Measurements from ENCODE around the gene TREML4. TPM values are rescaled to one million over a fixed set of nuclear protein-coding genes. Genes with fewer than 3 reads are reported as not detected.

TREML4 gene
- total and polyA plus RNA-seq, 2 donors: 0.03 TPM; not detected in 1

GRCh38 chr6:41194386-41194785 is 33.8 kb upstream of the TREML4 start:
- no peak overlapping the region for H3K4me3 ChIP-seq (ENCODE audit: low read depth, low read length)
- H3K4me1 ChIP-seq (ENCODE audit: insufficient read depth): peaks cover 2% of the 10 kb centered on the region
- no peak overlapping the region for H3K27ac ChIP-seq (ENCODE audit: low read depth)
- WGBS: 96% methylated on average over 3 of the region's 3 CpGs
- no peak for DNase-seq (ENCODE audit: extremely low spot score)
- no peaks in the 10 kb centered on the region for H3K36me3 ChIP-seq (ENCODE audit: insufficient read depth)

GRCh38 chr6:41197234-41197633 is 30.9 kb upstream of the TREML4 start:
- Histone ChIP-seq H3K27ac (ENCODE audit: low read depth) (no peak overlapping the region), H3K4me3 (ENCODE audit: low read depth, low read length) (no peak overlapping the region), H3K4me1 (ENCODE audit: insufficient read depth) (no peaks in the 10 kb centered on the region), H3K36me3 (ENCODE audit: insufficient read depth) (no peaks in the 10 kb centered on the region)
- WGBS: 96% methylated on average over 3 of the region's 3 CpGs
- DNase-seq (ENCODE audit: extremely low spot score): no peak

GRCh38 chr6:41199552-41200246 is 28.4 kb upstream of the TREML4 start:
- DNase-seq (ENCODE audit: extremely low spot score): no peak
- no peaks in the 10 kb centered on the region for H3K4me1 ChIP-seq (ENCODE audit: insufficient read depth)
- H3K4me3 ChIP-seq (ENCODE audit: low read depth, low read length): no peak overlapping the region
- H3K36me3 ChIP-seq (ENCODE audit: insufficient read depth): no peaks in the 10 kb centered on the region
- no peak overlapping the region for H3K27ac ChIP-seq (ENCODE audit: low read depth)
- WGBS: 79% methylated on average over 1 of the region's 1 CpG

GRCh38 chr6:41200296-41200900 is 27.8 kb upstream of the TREML4 start:
- H3K4me3 ChIP-seq (ENCODE audit: low read depth, low read length): no peak overlapping the region
- H3K4me1 ChIP-seq (ENCODE audit: insufficient read depth): no peaks in the 10 kb centered on the region
- no peaks in the 10 kb centered on the region for H3K36me3 ChIP-seq (ENCODE audit: insufficient read depth)
- WGBS: 71% methylated on average over 2 of the region's 2 CpGs
- DNase-seq (ENCODE audit: extremely low spot score): no peak
- H3K27ac ChIP-seq (ENCODE audit: low read depth): no peak overlapping the region

GRCh38 chr6:41200901-41201763 is 27.0 kb upstream of the TREML4 start, which contains the start of gene TREML2:
Gene TREML2 (minus strand): TSS chr6:41201149. CDS start chr6:41201008, 141 bp downstream.
- Histone ChIP-seq H3K4me1 (ENCODE audit: insufficient read depth) (no peaks in the 10 kb centered on the region), H3K36me3 (ENCODE audit: insufficient read depth) (no peaks in the 10 kb centered on the region), H3K27ac (ENCODE audit: low read depth) (no peak within 1 kb of the TSS), H3K4me3 (ENCODE audit: low read depth, low read length) (no peak within 1 kb of the TSS)
- no peak for DNase-seq (ENCODE audit: extremely low spot score)
- 69% methylated on average over 12 of the region's 12 CpGs for WGBS

DNA sequence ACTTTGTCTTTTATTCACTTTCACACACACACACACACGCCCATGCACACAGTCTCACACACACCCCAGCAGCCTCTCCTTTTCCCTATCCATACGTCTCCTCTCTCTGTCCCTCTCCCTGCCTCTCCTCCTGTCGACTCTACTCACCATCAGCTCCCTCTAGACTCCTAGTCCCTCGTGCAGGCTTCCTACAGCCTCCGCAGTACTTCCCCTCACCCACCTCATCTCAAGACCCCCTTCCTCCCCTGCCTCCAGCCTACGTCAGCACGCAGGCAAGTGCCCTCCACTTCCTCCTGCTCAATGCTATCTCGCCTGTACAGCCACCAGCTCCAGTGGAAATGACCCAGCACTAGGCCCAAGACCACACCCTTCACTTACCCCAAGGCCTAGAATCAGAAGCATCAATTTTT is 26.4 kb upstream of the TREML4 start:
- no peak overlapping the region for H3K27ac ChIP-seq (ENCODE audit: low read depth)
- H3K4me3 ChIP-seq (ENCODE audit: low read depth, low read length): no peak overlapping the region
- no peaks in the 10 kb centered on the region for H3K4me1 ChIP-seq (ENCODE audit: insufficient read depth)
- 65% methylated on average over 8 of the region's 8 CpGs for WGBS
- H3K36me3 ChIP-seq (ENCODE audit: insufficient read depth): no peaks in the 10 kb centered on the region
- no peak for DNase-seq (ENCODE audit: extremely low spot score)

DNA sequence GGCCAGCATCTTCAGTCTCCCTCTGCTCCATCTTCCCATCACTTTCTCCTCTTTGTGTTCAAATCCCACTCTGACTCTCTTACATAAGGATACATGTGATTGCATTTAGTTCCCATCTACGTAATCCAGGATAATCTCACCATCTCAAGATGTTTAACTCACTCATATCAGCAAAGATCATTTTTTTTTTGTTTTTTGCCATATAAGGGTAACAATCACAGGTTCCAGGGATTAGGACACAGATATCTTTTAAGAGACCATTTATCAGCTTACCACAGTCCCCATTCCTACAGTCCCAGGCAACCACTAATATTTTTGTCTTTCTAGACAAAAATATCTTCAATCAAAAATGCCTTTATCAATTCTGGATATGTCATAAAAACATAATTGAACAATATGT is 24.0 kb upstream of the TREML4 start:
- Histone ChIP-seq H3K4me3 (ENCODE audit: low read depth, low read length) (no peak overlapping the region), H3K4me1 (ENCODE audit: insufficient read depth) (no peaks in the 10 kb centered on the region), H3K27ac (ENCODE audit: low read depth) (no peak overlapping the region), H3K36me3 (ENCODE audit: insufficient read depth) (no peaks in the 10 kb centered on the region)
- no peak for DNase-seq (ENCODE audit: extremely low spot score)
- WGBS: 62% methylated on average over 1 of the region's 1 CpG

- Histone ChIP-seq H3K4me3 (ENCODE audit: low read depth, low read length) (no peak overlapping the region), H3K36me3 (ENCODE audit: insufficient read depth) (no peaks in the 10 kb centered on the region), H3K27ac (ENCODE audit: low read depth) (no peak overlapping the region), H3K4me1 (ENCODE audit: insufficient read depth) (no peaks in the 10 kb centered on the region)
- no peak for DNase-seq (ENCODE audit: extremely low spot score)
- WGBS: 87% methylated on average over 7 of the region's 7 CpGs
Observed at GRCh38 chr6:41208439-41209106, 19.6 kb upstream of the TREML4 start.

- Histone ChIP-seq H3K4me1 (ENCODE audit: insufficient read depth) (no peaks in the 10 kb centered on the region), H3K27ac (ENCODE audit: low read depth) (no peak overlapping the region), H3K36me3 (ENCODE audit: insufficient read depth) (no peaks in the 10 kb centered on the region), H3K4me3 (ENCODE audit: low read depth, low read length) (no peak overlapping the region)
- no peak for DNase-seq (ENCODE audit: extremely low spot score)
- WGBS: 85% methylated on average over 5 of the region's 5 CpGs
Observed at GRCh38 chr6:41209547-41210320, 18.4 kb upstream of the TREML4 start.

DNA sequence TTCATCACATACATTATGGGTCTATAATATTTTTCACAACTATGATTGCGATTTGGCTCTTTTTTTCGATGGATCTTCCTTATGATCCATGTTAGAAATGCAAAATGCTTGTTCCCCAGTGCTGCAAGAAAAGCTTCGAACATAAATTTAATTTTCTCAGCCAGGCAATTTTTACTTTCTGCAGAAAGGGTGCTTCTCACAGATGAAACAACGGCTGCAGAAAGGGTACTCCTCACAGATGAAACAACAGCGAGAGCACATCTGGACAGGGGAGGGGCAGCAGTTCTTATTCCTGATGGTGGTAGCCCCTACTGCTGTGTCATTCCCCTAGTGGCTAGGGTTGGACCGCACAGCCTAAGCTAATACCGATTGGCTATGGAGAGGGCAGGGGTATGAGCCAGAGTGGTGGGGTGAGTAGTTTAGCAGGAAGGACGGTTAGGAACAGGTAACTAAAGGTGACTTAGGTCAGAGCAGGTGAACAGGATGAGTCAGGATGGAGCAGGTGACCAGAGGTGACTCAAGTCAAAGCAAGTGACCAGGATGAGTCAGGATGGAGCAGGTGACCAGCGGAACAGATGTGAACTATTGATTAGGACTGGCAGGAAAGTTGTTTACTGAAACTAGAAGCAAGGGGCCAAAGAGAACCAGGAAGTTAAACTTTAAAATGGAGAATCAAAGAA is 13.4 kb upstream of the TREML4 start:
- no peak for DNase-seq (ENCODE audit: extremely low spot score)
- H3K36me3 ChIP-seq (ENCODE audit: insufficient read depth): no peaks in the 10 kb centered on the region
- H3K27ac ChIP-seq (ENCODE audit: low read depth): no peak overlapping the region
- no peaks in the 10 kb centered on the region for H3K4me1 ChIP-seq (ENCODE audit: insufficient read depth)
- WGBS: 83% methylated on average over 9 of the region's 9 CpGs
- no peak overlapping the region for H3K4me3 ChIP-seq (ENCODE audit: low read depth, low read length)

DNA sequence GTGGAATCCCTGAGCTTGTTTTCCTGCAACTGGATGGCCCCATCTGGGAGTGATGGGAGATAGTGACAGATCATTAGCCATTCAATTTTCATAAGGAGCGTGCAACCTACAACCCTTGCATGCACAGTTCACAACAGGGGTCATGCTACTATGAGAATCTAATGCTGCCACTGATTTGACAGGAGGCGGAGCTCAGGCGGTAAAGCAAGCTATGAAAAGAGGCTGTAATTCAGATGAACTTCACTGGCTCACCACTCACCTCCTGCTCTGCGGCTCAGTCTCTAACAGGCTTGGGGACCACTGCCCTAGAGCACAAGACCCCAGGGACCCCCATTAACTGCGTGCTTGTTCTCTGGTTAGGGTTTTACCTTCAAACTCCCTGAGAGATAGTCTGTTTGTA is 12.4 kb upstream of the TREML4 start:
- 78% methylated on average over 5 of the region's 5 CpGs for WGBS
- no peak for DNase-seq (ENCODE audit: extremely low spot score)
- no peaks in the 10 kb centered on the region for H3K4me1 ChIP-seq (ENCODE audit: insufficient read depth)
- no peaks in the 10 kb centered on the region for H3K36me3 ChIP-seq (ENCODE audit: insufficient read depth)
- H3K4me3 ChIP-seq (ENCODE audit: low read depth, low read length): no peak overlapping the region
- no peak overlapping the region for H3K27ac ChIP-seq (ENCODE audit: low read depth)

- H3K4me3 ChIP-seq (ENCODE audit: low read depth, low read length): no peak overlapping the region
- H3K36me3 ChIP-seq (ENCODE audit: insufficient read depth): no peaks in the 10 kb centered on the region
- DNase-seq (ENCODE audit: extremely low spot score): no peak
- no peak overlapping the region for H3K27ac ChIP-seq (ENCODE audit: low read depth)
- 72% methylated on average over 5 of the region's 5 CpGs for WGBS
- H3K4me1 ChIP-seq (ENCODE audit: insufficient read depth): no peaks in the 10 kb centered on the region
Observed at GRCh38 chr6:41216616-41217015, 11.5 kb upstream of the TREML4 start.

Data from urinary bladder (tissue), 4 donors.